Mucosa of stomach (tissue), 1 donor: ENCODE results near the gene TEC.

Experiments used
- H3K27me3 ChIP-seq: one replicate; pipeline ENCODE4 v1.7.0; 2013; ENCODE audit warnings: mild to moderate bottlenecking, low read length; ENCODE audit not compliant: control insufficient read depth, insufficient read depth
- H3K36me3 ChIP-seq: one replicate; pipeline ENCODE4 v1.7.0; 2013; ENCODE audit warnings: low read length; ENCODE audit not compliant: control insufficient read depth, insufficient read depth
- H3K4me1 ChIP-seq: one replicate; pipeline ENCODE4 v1.7.0; 2013; ENCODE audit warnings: mild to moderate bottlenecking, low read length; ENCODE audit not compliant: control insufficient read depth, insufficient read depth
- H3K4me3 ChIP-seq: one replicate; pipeline ENCODE4 v1.7.0; 2013; ENCODE audit warnings: low read length
- H3K9ac ChIP-seq: one replicate; pipeline ENCODE4 v1.7.0; 2013; ENCODE audit warnings: mild to moderate bottlenecking, low read length, moderate library complexity
- H3K9me3 ChIP-seq: one replicate; pipeline ENCODE4 v1.7.0; 2013; ENCODE audit warnings: mild to moderate bottlenecking, low read length, moderate library complexity; ENCODE audit not compliant: control insufficient read depth
- donor health status: Pancreatic carcinoma.

TEC gene

GRCh38 chr4:48262926-48263325 is 6.7 kb downstream of the TEC start:
- Histone ChIP-seq H3K27me3 (no peaks in the 10 kb centered on the region), H3K9ac (no peak overlapping the region), H3K4me1 (no peaks in the 10 kb centered on the region), H3K4me3 (no peak overlapping the region), H3K36me3 (no peaks in the 10 kb centered on the region), H3K9me3 (no peaks in the 10 kb centered on the region)

GRCh38 chr4:48262484-48262883 is 7.2 kb downstream of the TEC start:
- Histone ChIP-seq H3K36me3 (no peaks in the 10 kb centered on the region), H3K9ac (no peak overlapping the region), H3K27me3 (no peaks in the 10 kb centered on the region), H3K9me3 (no peaks in the 10 kb centered on the region), H3K4me3 (no peak overlapping the region), H3K4me1 (no peaks in the 10 kb centered on the region)

GRCh38 chr4:48261281-48261680 is 8.4 kb downstream of the TEC start:
- Histone ChIP-seq H3K9me3 (no peaks in the 10 kb centered on the region), H3K4me3 (no peak overlapping the region), H3K4me1 (no peaks in the 10 kb centered on the region), H3K9ac (no peak overlapping the region), H3K36me3 (no peaks in the 10 kb centered on the region), H3K27me3 (no peaks in the 10 kb centered on the region)

- Histone ChIP-seq H3K9me3 (no peaks in the 10 kb centered on the region), H3K36me3 (no peaks in the 10 kb centered on the region), H3K4me3 (no peak overlapping the region), H3K4me1 (peaks cover 8% of the 10 kb centered on the region), H3K27me3 (no peaks in the 10 kb centered on the region), H3K9ac (no peak overlapping the region)
Observed at GRCh38 chr4:48259748-48260147, 9.9 kb downstream of the TEC start.

GRCh38 chr4:48258845-48259397 is 10.7 kb downstream of the TEC start:
- Histone ChIP-seq H3K4me1 (peaks cover 11% of the 10 kb centered on the region), H3K4me3 (no peak overlapping the region), H3K36me3 (no peaks in the 10 kb centered on the region), H3K9me3 (no peaks in the 10 kb centered on the region), H3K9ac (no peak overlapping the region), H3K27me3 (no peaks in the 10 kb centered on the region)

- Histone ChIP-seq H3K9me3 (no peaks in the 10 kb centered on the region), H3K4me1 (peaks cover 11% of the 10 kb centered on the region), H3K36me3 (no peaks in the 10 kb centered on the region), H3K9ac (no peak overlapping the region), H3K4me3 (no peak overlapping the region), H3K27me3 (no peaks in the 10 kb centered on the region)
Observed at GRCh38 chr4:48255959-48256342, 13.7 kb downstream of the TEC start.

- no peak overlapping the region for H3K4me3 ChIP-seq
- no peaks in the 10 kb centered on the region for H3K9me3 ChIP-seq
- H3K27me3 ChIP-seq, result no peaks in the 10 kb centered on the region
- H3K36me3 ChIP-seq, result no peaks in the 10 kb centered on the region
- peaks cover 11% of the 10 kb centered on the region for H3K4me1 ChIP-seq
- no peak overlapping the region for H3K9ac ChIP-seq
Observed at GRCh38 chr4:48255072-48255958, 14.3 kb downstream of the TEC start.

GRCh38 chr4:48254381-48255071 is 15.1 kb downstream of the TEC start:
- Histone ChIP-seq H3K4me3 (no peak overlapping the region), H3K4me1 (peaks cover 11% of the 10 kb centered on the region), H3K9ac (no peak overlapping the region), H3K9me3 (no peaks in the 10 kb centered on the region), H3K36me3 (no peaks in the 10 kb centered on the region), H3K27me3 (no peaks in the 10 kb centered on the region)

- Histone ChIP-seq H3K27me3 (no peaks in the 10 kb centered on the region), H3K4me1 (peaks cover 11% of the 10 kb centered on the region), H3K4me3 (no peak overlapping the region), H3K9me3 (no peaks in the 10 kb centered on the region), H3K9ac (no peak overlapping the region), H3K36me3 (no peaks in the 10 kb centered on the region)
Observed at GRCh38 chr4:48252313-48252712, 17.3 kb downstream of the TEC start.

GRCh38 chr4:48250980-48251379 is 18.7 kb downstream of the TEC start:
- Histone ChIP-seq H3K27me3 (no peaks in the 10 kb centered on the region), H3K36me3 (no peaks in the 10 kb centered on the region), H3K4me3 (no peak overlapping the region), H3K9me3 (no peaks in the 10 kb centered on the region), H3K4me1 (peaks cover 11% of the 10 kb centered on the region), H3K9ac (no peak overlapping the region)

GRCh38 chr4:48250343-48250742 is 19.3 kb downstream of the TEC start:
- Histone ChIP-seq H3K9ac (no peak overlapping the region), H3K9me3 (no peaks in the 10 kb centered on the region), H3K27me3 (no peaks in the 10 kb centered on the region), H3K4me1 (peaks cover 9% of the 10 kb centered on the region), H3K4me3 (no peak overlapping the region), H3K36me3 (no peaks in the 10 kb centered on the region)

GRCh38 chr4:48249378-48249777 is 20.3 kb downstream of the TEC start:
- H3K27me3 ChIP-seq, result no peaks in the 10 kb centered on the region
- no peaks in the 10 kb centered on the region for H3K4me1 ChIP-seq
- no peak overlapping the region for H3K9ac ChIP-seq
- no peaks in the 10 kb centered on the region for H3K9me3 ChIP-seq
- no peak overlapping the region for H3K4me3 ChIP-seq
- H3K36me3 ChIP-seq, result no peaks in the 10 kb centered on the region
